HEK293 (cell line): Measurements from ENCODE around the gene ODAD3.
"Not testable (repeated sequence)": the region's sequence is repeated elsewhere in the genome, so short reads cannot be mapped to it uniquely, and the experiment has no call there.

Experiments
- CTCF ChIA-PET: fragments of 350-600 bp; formaldehyde crosslinking; extraction: SDS; loops from one replicate; lab custom pipeline; 2021; ENCODE audit warnings: antibody characterized with exemption; lab: Yijun Ruan, JAX
- POLR2A ChIA-PET: fragments of 300-600 bp; formaldehyde crosslinking; extraction: SDS; loops from one replicate; lab custom pipeline; 2020; ENCODE audit warnings: antibody characterized with exemption, inconsistent platforms; lab: Yijun Ruan, JAX
- H3K27ac ChIP-seq: fragments of 200-500 bp; sonication (Bioruptor generic); 2 replicates; pipeline ENCODE4 v1.5.1; 2014; ENCODE audit warnings: low read depth, low read length, control low read depth, inconsistent platforms; ENCODE audit errors: extremely low read depth
- H3K36me3 ChIP-seq, 2 experiments: fragments of 200-500 bp in 1 of 2; sonication (Bioruptor generic) in 1 of 2; 1 replicate in 1 of 2; 2 replicates in 1 of 2; pipeline ENCODE4 v1.5.1; 2014 to 2017; ENCODE audit warnings: inconsistent platforms in 2 of 2, low read length in 2 of 2; ENCODE audit not compliant: control insufficient read depth in 2 of 2, insufficient read depth in 1 of 2
- H3K4me1 ChIP-seq: fragments of 200-500 bp; sonication (Bioruptor generic); 2 replicates; pipeline ENCODE4 v1.5.1; 2014; ENCODE audit warnings: mild to moderate bottlenecking, low read length, inconsistent platforms; ENCODE audit not compliant: control insufficient read depth, insufficient read depth
- H3K4me3 ChIP-seq: 2 replicates; pipeline ENCODE4 v1.5.1; 2011; ENCODE audit warnings: low read depth, mild to moderate bottlenecking, control low read depth, low read length, moderate library complexity
- H3K9me3 ChIP-seq: fragments of 200-500 bp; sonication (Bioruptor generic); 2 replicates; pipeline ENCODE4 v1.5.1; 2014; ENCODE audit warnings: low read depth, low read length, inconsistent platforms; ENCODE audit not compliant: control insufficient read depth, insufficient read depth
- GLIS1 ChIP-seq: fragments of 450-650 bp; formaldehyde crosslinking; IDR thresholded peaks from 2 replicates; pipeline ENCODE4 v1.5.1; 2016; ENCODE audit warnings: missing biosample characterization, missing genetic modification characterization
- MEIS1 ChIP-seq: sonication (generic); formaldehyde crosslinking; IDR thresholded peaks from 2 replicates; pipeline ENCODE4 v1.8.1; 2022; ENCODE audit warnings: missing genetic modification reagents, mild to moderate bottlenecking, borderline replicate concordance
- SALL2 ChIP-seq: fragments of 450-650 bp; formaldehyde crosslinking; IDR thresholded peaks from 2 replicates; pipeline ENCODE4 v1.5.0; 2017; ENCODE audit warnings: missing biosample characterization, mild to moderate bottlenecking, missing genetic modification characterization, borderline replicate concordance
- TRIM28 ChIP-seq: IDR thresholded peaks from 2 replicates; pipeline ENCODE4 v1.6.1; 2011; ENCODE audit warnings: low read length, control low read depth, borderline replicate concordance
- YY1 ChIP-seq: fragments of 450-650 bp; formaldehyde crosslinking; IDR thresholded peaks from 2 replicates; pipeline ENCODE4 v1.5.1; 2018; ENCODE audit warnings: missing biosample characterization, missing genetic modification characterization
- ZNF138 ChIP-seq: fragments of 450-650 bp; formaldehyde crosslinking; IDR thresholded peaks from 2 replicates; pipeline ENCODE4 v1.5.1; 2016; ENCODE audit warnings: missing biosample characterization, missing genetic modification characterization, borderline replicate concordance
- ZNF140 ChIP-seq: fragments of 450-650 bp; formaldehyde crosslinking; IDR thresholded peaks from 2 replicates; pipeline ENCODE4 v1.5.1; 2016; ENCODE audit warnings: missing biosample characterization, missing genetic modification characterization
- ZNF169 ChIP-seq: fragments of 450-650 bp; formaldehyde crosslinking; IDR thresholded peaks from 2 replicates; pipeline ENCODE4 v1.5.1; 2016; ENCODE audit warnings: missing biosample characterization, missing genetic modification characterization
- ZNF335 ChIP-seq: fragments of 450-650 bp; formaldehyde crosslinking; conservative IDR thresholded peaks from 2 replicates; pipeline ENCODE4 v1.5.1; 2016; ENCODE audit warnings: missing biosample characterization, missing genetic modification characterization
- ZXDB ChIP-seq: fragments of 450-650 bp; formaldehyde crosslinking; IDR thresholded peaks from 2 replicates; pipeline ENCODE4 v1.5.1; 2016; ENCODE audit warnings: missing biosample characterization, missing genetic modification characterization
- TF ChIP-seq, protein P1 (sequence below): fragments of 450-650 bp; formaldehyde crosslinking; IDR thresholded peaks from 2 replicates; pipeline ENCODE4 v1.5.1; 2017; ENCODE audit warnings: missing biosample characterization, missing genetic modification characterization
- TF ChIP-seq, protein P2 (sequence below): fragments of 450-650 bp; formaldehyde crosslinking; IDR thresholded peaks from 2 replicates; pipeline ENCODE4 v1.5.1; 2016; ENCODE audit warnings: missing biosample characterization, missing genetic modification characterization
- TF ChIP-seq, protein P3 (sequence below): fragments of 450-650 bp; formaldehyde crosslinking; IDR thresholded peaks from 2 replicates; pipeline ENCODE4 v1.5.1; 2017; ENCODE audit warnings: missing biosample characterization, mild to moderate bottlenecking, missing genetic modification characterization, moderate library complexity
- TF ChIP-seq, protein P4 (sequence below): fragments of 450-650 bp; formaldehyde crosslinking; IDR thresholded peaks from 2 replicates; pipeline ENCODE4 v1.5.1; 2016; ENCODE audit warnings: missing biosample characterization, missing genetic modification characterization
- TF ChIP-seq, protein P5 (sequence below): fragments of 450-650 bp; formaldehyde crosslinking; IDR thresholded peaks from 2 replicates; pipeline ENCODE4 v1.5.1; 2016; ENCODE audit warnings: missing biosample characterization, missing genetic modification characterization

ODAD3 gene

DNA sequence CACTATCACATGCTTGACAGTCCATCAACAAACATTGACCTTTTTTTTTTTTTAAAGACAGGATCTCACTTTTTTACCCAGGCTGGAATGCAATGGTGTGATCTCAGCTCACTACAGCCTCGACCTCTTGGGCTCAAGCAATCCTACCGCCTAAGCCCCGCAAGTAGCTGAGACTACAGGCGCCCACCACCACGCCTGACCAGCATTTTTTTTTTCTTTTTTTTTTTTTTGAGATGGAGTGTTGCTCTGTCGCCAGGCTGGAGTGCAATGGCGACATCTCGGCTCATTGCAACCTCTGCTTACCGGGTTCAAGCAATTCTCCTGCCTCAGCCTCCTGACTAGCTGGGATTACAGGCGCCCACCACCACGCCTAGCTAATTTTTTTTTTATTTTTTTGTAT, 24.0 kb upstream of the ODAD3 start:
- CTCF ChIA-PET, result interaction anchor here (0.6 to 1.4 kb wide), 7 partner anchors 12 to 1369 kb away, joined by 3 to 7 read pairs (median 4); no protein-coding TSS in a partner anchor
- POLR2A ChIA-PET, result interaction anchor here (0.9 kb wide), 1 partner anchor 24 kb away, joined by 3 read pairs; the partner anchor contains the start of gene ODAD3
- not testable (repeated sequence) for H3K36me3 ChIP-seq

DNA sequence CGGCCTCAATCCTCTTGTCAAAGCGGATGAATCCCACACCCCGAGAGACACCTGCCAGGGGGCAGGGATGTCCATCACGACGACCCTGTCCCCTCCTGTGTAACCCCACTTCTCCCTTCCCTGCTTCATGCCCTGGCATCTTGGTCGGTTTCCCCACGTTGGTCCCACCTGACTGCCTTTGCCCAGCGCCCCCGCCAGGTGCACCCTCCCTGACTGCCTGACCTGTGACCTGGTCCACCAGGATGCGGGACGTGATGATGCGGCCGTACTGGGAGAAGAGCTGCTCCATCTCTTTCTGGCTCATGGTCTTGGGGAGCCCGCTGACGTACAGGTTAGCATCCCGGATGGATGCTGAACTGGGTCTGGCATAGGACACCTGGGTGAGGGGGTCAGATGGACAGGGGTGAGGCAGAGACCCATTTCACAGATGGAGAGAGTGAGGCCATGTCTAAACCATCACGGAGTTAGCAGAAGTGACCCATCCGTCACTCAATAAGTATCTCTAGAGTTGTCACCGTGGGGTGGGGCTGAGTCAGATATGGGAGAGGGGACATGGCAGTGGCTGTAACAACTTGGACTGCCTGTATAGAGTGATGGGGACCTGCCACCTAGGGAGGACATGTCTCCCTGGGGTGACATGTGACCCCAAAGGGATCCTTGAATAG, 23.4 kb upstream of the ODAD3 start:
- Histone ChIP-seq H3K27ac (no peak overlapping the region), H3K4me3 (no peak overlapping the region), H3K9me3 (no peaks in the 10 kb centered on the region), H3K36me3 (no peaks in the 10 kb centered on the region), H3K4me1 (no peaks in the 10 kb centered on the region)
- ChIA-PET POLR2A (interaction anchor here (0.9 kb wide), 1 partner anchor 23 kb away, joined by 3 read pairs; the partner anchor contains the start of gene ODAD3), CTCF (interaction anchor here (1.0 to 1.1 kb wide), 2 partner anchors 15 to 77 kb away, joined by 4 to 7 read pairs; no protein-coding TSS in a partner anchor)
- TF ChIP-seq, protein P1, sequence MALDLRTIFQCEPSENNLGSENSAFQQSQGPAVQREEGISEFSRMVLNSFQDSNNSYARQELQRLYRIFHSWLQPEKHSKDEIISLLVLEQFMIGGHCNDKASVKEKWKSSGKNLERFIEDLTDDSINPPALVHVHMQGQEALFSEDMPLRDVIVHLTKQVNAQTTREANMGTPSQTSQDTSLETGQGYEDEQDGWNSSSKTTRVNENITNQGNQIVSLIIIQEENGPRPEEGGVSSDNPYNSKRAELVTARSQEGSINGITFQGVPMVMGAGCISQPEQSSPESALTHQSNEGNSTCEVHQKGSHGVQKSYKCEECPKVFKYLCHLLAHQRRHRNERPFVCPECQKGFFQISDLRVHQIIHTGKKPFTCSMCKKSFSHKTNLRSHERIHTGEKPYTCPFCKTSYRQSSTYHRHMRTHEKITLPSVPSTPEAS, result no peak
- no peak for TF ChIP-seq ZNF138 (tag by site-specific recombination)
- no peak for TF ChIP-seq ZNF169
- no peak for TF ChIP-seq MEIS1 (CRISPR knock-in tag)
- no peak for TF ChIP-seq ZXDB (tag by site-specific recombination)
- TF ChIP-seq, protein P2, sequence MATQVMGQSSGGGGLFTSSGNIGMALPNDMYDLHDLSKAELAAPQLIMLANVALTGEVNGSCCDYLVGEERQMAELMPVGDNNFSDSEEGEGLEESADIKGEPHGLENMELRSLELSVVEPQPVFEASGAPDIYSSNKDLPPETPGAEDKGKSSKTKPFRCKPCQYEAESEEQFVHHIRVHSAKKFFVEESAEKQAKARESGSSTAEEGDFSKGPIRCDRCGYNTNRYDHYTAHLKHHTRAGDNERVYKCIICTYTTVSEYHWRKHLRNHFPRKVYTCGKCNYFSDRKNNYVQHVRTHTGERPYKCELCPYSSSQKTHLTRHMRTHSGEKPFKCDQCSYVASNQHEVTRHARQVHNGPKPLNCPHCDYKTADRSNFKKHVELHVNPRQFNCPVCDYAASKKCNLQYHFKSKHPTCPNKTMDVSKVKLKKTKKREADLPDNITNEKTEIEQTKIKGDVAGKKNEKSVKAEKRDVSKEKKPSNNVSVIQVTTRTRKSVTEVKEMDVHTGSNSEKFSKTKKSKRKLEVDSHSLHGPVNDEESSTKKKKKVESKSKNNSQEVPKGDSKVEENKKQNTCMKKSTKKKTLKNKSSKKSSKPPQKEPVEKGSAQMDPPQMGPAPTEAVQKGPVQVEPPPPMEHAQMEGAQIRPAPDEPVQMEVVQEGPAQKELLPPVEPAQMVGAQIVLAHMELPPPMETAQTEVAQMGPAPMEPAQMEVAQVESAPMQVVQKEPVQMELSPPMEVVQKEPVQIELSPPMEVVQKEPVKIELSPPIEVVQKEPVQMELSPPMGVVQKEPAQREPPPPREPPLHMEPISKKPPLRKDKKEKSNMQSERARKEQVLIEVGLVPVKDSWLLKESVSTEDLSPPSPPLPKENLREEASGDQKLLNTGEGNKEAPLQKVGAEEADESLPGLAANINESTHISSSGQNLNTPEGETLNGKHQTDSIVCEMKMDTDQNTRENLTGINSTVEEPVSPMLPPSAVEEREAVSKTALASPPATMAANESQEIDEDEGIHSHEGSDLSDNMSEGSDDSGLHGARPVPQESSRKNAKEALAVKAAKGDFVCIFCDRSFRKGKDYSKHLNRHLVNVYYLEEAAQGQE (tag by site-specific recombination), result no peak
- TF ChIP-seq SALL2 (tag by site-specific recombination), result no peak
- TF ChIP-seq ZNF140 (tag by site-specific recombination), result no peak
- TF ChIP-seq, protein P3, sequence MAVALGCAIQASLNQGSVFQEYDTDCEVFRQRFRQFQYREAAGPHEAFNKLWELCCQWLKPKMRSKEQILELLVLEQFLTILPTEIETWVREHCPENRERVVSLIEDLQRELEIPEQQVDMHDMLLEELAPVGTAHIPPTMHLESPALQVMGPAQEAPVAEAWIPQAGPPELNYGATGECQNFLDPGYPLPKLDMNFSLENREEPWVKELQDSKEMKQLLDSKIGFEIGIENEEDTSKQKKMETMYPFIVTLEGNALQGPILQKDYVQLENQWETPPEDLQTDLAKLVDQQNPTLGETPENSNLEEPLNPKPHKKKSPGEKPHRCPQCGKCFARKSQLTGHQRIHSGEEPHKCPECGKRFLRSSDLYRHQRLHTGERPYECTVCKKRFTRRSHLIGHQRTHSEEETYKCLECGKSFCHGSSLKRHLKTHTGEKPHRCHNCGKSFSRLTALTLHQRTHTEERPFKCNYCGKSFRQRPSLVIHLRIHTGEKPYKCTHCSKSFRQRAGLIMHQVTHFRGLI (tag by site-specific recombination), result no peak
- no peak for TF ChIP-seq YY1 (tag by site-specific recombination)
- no peak for TF ChIP-seq GLIS1 (tag by site-specific recombination)
- TF ChIP-seq, protein P4, sequence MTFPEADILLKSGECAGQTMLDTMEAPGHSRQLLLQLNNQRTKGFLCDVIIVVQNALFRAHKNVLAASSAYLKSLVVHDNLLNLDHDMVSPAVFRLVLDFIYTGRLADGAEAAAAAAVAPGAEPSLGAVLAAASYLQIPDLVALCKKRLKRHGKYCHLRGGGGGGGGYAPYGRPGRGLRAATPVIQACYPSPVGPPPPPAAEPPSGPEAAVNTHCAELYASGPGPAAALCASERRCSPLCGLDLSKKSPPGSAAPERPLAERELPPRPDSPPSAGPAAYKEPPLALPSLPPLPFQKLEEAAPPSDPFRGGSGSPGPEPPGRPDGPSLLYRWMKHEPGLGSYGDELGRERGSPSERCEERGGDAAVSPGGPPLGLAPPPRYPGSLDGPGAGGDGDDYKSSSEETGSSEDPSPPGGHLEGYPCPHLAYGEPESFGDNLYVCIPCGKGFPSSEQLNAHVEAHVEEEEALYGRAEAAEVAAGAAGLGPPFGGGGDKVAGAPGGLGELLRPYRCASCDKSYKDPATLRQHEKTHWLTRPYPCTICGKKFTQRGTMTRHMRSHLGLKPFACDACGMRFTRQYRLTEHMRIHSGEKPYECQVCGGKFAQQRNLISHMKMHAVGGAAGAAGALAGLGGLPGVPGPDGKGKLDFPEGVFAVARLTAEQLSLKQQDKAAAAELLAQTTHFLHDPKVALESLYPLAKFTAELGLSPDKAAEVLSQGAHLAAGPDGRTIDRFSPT (tag by site-specific recombination), result no peak
- no peak for TF ChIP-seq TRIM28
- no peak for TF ChIP-seq ZNF335 (tag by site-specific recombination)
- TF ChIP-seq, all 188 proteins: peak for 0

More for the DNA sequence above, 24.0 kb upstream of the ODAD3 start:
- H3K27ac ChIP-seq, H3K9me3 ChIP-seq, H3K4me1 ChIP-seq, H3K4me3 ChIP-seq: not testable (repeated sequence)
- TF ChIP-seq, protein P5, sequence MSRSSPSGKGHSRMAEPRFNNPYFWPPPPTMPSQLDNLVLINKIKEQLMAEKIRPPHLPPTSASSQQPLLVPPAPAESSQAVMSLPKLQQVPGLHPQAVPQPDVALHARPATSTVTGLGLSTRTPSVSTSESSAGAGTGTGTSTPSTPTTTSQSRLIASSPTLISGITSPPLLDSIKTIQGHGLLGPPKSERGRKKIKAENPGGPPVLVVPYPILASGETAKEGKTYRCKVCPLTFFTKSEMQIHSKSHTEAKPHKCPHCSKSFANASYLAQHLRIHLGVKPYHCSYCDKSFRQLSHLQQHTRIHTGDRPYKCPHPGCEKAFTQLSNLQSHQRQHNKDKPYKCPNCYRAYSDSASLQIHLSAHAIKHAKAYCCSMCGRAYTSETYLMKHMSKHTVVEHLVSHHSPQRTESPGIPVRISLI (tag by site-specific recombination), result peak; percentile 91
- peak; percentile 52 for TF ChIP-seq ZNF335 (tag by site-specific recombination)
